Measurements from ENCODE around the gene SRGAP1. TPM values are rescaled to one million over a fixed set of nuclear protein-coding genes. Genes with fewer than 3 reads are reported as not detected.

The SRGAP1 gene
- total and polyA plus RNA-seq, 2 of the 13 experiments (the other 11 are each of a cell fraction or from before 2014, with no cell fraction given) = 1.6 to 3.4 TPM

GRCh38 chr12:64019101-64019500, 174.6 kb downstream of the SRGAP1 start:
- Histone ChIP-seq H3K27ac (ENCODE audit: extremely low read length, insufficient read depth, low read length) (no peak overlapping the region), H3K27me3 (ENCODE audit: control insufficient read depth in 1 of 2, insufficient read depth in 2 of 2, low read length in 2 of 2) (no peaks in the 10 kb centered on the region), H2AFZ (ENCODE audit: low read length) (no peak overlapping the region), H3K9ac (ENCODE audit: insufficient read depth, low read depth, low read length) (no peak overlapping the region), H4K20me1 (ENCODE audit: insufficient read depth, low read length) (no peaks in the 10 kb centered on the region), H3K36me3 (replicated peaks in 1 of 2; ENCODE audit: control insufficient read depth in 1 of 2, insufficient read depth in 2 of 2, low read length in 2 of 2) (no peaks in the 10 kb centered on the region; a peak in 3 of 5 replicates), H3K79me2 (ENCODE audit: insufficient read depth, low read length) (no peaks in the 10 kb centered on the region), H3K4me2 (ENCODE audit: low read depth, low read length) (no peak overlapping the region), H3K4me3 (replicated peaks in 1 of 3; ENCODE audit: insufficient read depth in 1 of 3, low read depth in 2 of 3, low read length in 3 of 3) (no peak overlapping the region), H3K9me3 (ENCODE audit: low read length) (no peaks in the 10 kb centered on the region), H3K4me1 (ENCODE audit: insufficient read depth, low read length) (no peaks in the 10 kb centered on the region)
- no peak for DNase-seq (ENCODE audit: low spot score)
- FAIRE-seq = no peak
- in situ Hi-C loops (cut with HindIII; ENCODE audit: extremely low pct_ligation_motif_present, low pct_unique_long_range_greater_than_20kb) = no loop called here
- intact Hi-C loops (cut with micrococcal nuclease; ENCODE audit: unreplicated experiment) = loop anchor here (10.0 kb wide), 1 partner anchor 174 kb away; the partner anchor contains the start of gene SRGAP1
- BruUV-seq (replicated peaks) = no TSS peak
- ChIA-PET POLR2A (no interaction called here), CTCF (ENCODE audit: low intra/inter-chr PET ratio, low total read pairs) (no interaction called here)
- no peak for ATAC-seq
- WGBS (ENCODE audit: low lambda C conversion rate) = 100% methylated on average over 2 of the region's 2 CpGs
- TF ChIP-seq NR2F6 (IDR thresholded peaks at IDR 0.05) = no peak
- TF ChIP-seq NR2F6 (CRISPR knock-in tag; IDR thresholded peaks at IDR 0.05) = no peak
- TF ChIP-seq THAP11 (CRISPR knock-in tag; IDR thresholded peaks at IDR 0.05) = no peak
- TF ChIP-seq ZNF792 (CRISPR knock-in tag; IDR thresholded peaks at IDR 0.05) = no peak
- TF ChIP-seq MAFG (CRISPR knock-in tag; IDR thresholded peaks at IDR 0.05) = no peak
- TF ChIP-seq KDM6A (CRISPR knock-in tag; IDR thresholded peaks at IDR 0.05; ENCODE audit: low read depth) = no peak
- no peak for TF ChIP-seq NR3C1 (CRISPR knock-in tag; IDR thresholded peaks at IDR 0.05)
- no peak for TF ChIP-seq NR0B2 (CRISPR knock-in tag; IDR thresholded peaks at IDR 0.05)
- TF ChIP-seq ZFP36 (IDR thresholded peaks at IDR 0.05; ENCODE audit: borderline replicate concordance, low read depth, low read length, partially characterized antibody) = no peak
- TF ChIP-seq ZBTB4 (CRISPR knock-in tag; IDR thresholded peaks at IDR 0.05; ENCODE audit: borderline replicate concordance) = no peak
- TF ChIP-seq, protein P1, sequence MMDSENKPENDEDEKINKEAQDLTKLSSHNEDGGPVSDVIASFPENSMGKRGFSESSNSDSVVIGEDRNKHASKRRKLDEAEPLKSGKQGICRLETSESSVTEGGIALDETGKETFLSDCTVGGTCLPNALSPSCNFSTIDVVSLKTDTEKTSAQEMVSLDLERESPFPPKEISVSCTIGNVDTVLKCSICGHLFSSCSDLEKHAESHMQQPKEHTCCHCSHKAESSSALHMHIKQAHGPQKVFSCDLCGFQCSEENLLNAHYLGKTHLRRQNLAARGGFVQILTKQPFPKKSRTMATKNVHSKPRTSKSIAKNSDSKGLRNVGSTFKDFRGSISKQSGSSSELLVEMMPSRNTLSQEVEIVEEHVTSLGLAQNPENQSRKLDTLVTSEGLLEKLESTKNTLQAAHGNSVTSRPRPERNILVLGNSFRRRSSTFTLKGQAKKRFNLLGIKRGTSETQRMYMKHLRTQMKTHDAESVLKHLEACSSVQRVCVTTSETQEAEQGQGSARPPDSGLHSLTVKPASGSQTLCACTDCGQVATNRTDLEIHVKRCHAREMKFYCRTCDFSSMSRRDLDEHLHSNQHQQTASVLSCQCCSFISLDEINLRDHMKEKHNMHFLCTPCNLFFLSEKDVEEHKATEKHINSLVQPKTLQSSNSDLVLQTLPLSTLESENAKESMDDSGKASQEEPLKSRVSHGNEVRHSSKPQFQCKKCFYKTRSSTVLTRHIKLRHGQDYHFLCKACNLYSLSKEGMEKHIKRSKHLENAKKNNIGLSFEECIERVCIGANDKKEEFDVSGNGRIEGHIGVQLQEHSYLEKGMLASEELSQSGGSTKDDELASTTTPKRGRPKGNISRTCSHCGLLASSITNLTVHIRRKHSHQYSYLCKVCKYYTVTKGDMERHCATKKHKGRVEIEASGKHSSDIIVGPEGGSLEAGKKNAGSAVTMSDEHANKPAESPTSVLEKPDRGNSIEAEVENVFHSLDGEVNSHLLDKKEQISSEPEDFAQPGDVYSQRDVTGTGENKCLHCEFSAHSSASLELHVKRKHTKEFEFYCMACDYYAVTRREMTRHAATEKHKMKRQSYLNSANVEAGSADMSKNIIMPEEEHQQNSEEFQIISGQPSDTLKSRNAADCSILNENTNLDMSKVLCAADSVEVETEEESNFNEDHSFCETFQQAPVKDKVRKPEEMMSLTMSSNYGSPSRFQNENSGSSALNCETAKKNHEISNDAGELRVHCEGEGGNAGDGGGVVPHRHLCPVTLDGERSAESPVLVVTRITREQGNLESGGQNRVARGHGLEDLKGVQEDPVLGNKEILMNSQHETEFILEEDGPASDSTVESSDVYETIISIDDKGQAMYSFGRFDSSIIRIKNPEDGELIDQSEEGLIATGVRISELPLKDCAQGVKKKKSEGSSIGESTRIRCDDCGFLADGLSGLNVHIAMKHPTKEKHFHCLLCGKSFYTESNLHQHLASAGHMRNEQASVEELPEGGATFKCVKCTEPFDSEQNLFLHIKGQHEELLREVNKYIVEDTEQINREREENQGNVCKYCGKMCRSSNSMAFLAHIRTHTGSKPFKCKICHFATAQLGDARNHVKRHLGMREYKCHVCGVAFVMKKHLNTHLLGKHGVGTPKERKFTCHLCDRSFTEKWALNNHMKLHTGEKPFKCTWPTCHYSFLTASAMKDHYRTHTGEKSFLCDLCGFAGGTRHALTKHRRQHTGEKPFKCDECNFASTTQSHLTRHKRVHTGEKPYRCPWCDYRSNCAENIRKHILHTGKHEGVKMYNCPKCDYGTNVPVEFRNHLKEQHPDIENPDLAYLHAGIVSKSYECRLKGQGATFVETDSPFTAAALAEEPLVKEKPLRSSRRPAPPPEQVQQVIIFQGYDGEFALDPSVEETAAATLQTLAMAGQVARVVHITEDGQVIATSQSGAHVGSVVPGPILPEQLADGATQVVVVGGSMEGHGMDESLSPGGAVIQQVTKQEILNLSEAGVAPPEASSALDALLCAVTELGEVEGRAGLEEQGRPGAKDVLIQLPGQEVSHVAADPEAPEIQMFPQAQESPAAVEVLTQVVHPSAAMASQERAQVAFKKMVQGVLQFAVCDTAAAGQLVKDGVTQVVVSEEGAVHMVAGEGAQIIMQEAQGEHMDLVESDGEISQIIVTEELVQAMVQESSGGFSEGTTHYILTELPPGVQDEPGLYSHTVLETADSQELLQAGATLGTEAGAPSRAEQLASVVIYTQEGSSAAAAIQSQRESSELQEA (CRISPR knock-in tag; IDR thresholded peaks at IDR 0.05; ENCODE audit: not compliant biosample characterization) = no peak
- no peak for TF ChIP-seq POGZ (CRISPR knock-in tag; IDR thresholded peaks at IDR 0.05)
- TF ChIP-seq TBL1XR1 (IDR thresholded peaks at IDR 0.05; ENCODE audit: borderline replicate concordance, low read length, partially characterized antibody) = no peak
- TF ChIP-seq ZNF329 (CRISPR knock-in tag; IDR thresholded peaks at IDR 0.05; ENCODE audit: low read depth) = no peak
- TF ChIP-seq RBAK (CRISPR knock-in tag; IDR thresholded peaks at IDR 0.05) = no peak
